Measurements from ENCODE around the gene AOC1.

- TF ChIP-seq CTCF (IDR thresholded peaks at IDR 0.05) (no peak), POLR2A (IDR thresholded peaks at IDR 0.05) (no peak), POLR2AphosphoS5 (IDR thresholded peaks at IDR 0.05; ENCODE audit: insufficient read depth in 1 of 2, low read depth in 1 of 2) (no peak)
These were observed 31.6 kb upstream of the AOC1 start for GRCh38 chr7:150820578-150821198.

All from vagina (tissue), 2 donors.